GM04503 (cell line): ENCODE measurements around the gene MICAL2.

Experiments
- DNase-seq: peaks from one replicate; pipeline ENCODE4 v3.0.0-alpha.2; 2012; ENCODE audit warnings: low read depth

Gene MICAL2

DNA sequence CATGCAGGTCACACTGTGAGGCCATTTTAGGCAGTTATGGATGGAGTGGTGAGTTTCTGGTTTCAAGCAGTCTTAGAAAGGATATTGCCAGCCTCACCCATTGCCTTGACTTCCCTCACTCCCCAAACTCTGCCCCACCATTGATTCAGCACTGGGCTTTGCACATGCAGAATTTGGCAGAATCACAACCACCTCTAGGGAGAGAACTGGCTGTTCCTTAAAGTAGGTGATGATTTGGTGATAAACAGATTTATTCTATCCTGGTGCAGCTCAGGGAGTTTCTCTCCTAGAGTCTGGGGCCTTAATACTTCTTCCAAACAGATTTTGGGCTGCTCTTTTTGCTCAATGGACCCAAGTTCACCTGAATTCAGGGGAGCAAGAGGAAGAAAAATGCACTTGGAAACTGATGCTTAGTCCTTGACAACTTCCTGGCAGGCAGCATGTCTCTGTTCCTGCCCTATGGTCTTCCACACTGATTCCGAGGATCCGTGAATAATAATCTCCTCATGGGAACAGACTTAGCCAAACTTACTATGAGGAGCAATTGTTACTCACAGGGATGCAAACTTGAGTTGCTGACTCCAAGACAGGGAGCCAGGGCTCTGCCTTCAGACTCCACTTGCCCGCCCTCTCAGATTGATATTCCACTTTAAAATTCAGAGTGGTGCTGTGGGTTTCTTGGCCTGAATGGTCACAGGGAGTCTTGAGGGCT lies 137.3 kb downstream of the MICAL2 start:
- no peak for DNase-seq

DNA sequence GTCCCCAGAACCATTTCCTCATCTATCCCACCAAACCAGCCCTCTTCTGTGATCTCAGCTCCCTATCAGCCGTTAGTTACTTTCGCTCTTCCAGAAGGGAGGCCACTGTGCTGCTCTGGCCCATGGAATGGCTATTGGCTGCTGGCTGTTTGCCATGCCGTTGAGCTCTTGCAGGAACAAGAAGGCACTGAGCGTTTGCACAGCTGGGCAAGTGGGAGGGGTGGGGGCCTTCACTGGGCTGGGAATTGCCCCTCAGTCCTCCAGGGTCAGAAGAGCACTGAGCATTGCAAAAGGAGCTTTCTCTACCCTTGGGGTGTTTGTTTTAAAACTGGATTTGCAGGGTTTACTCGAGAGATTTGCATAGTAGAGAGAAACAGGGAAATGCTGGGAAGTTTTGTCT lies 137.9 kb downstream of the MICAL2 start:
- no peak for DNase-seq

DNA sequence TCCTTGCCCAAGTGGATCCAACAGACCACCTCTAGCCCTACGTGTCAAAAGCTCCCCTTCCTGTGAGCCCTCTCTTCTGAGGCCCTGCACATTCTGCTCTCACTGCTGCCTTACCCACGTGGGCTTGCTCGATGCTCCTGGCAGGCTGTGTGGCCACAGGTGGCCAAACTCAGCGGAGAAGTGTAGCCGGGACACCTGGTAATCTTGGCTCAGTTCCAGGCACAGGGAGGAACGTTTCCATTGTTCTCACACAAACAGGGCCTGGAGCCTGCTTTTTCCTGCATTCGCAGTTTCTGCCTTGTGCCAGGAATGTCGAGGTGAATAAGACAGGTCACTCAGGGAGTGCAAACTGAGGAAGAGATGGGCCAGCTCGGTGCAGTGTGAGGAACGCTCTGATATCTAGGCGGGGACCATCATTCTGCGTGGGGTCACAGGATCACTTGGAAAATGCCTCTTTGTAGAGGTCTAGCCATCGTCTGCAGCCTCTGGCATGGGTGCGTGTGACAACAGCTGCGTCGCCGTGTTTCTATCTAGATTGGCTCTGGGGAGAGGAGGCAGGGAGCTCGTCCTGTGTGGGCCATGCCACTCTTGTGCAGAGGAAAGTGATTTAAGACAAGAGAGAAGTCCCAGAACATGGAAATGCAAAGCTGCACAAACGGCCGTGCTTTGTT lies 139.3 kb downstream of the MICAL2 start:
- DNase-seq: no peak

DNA sequence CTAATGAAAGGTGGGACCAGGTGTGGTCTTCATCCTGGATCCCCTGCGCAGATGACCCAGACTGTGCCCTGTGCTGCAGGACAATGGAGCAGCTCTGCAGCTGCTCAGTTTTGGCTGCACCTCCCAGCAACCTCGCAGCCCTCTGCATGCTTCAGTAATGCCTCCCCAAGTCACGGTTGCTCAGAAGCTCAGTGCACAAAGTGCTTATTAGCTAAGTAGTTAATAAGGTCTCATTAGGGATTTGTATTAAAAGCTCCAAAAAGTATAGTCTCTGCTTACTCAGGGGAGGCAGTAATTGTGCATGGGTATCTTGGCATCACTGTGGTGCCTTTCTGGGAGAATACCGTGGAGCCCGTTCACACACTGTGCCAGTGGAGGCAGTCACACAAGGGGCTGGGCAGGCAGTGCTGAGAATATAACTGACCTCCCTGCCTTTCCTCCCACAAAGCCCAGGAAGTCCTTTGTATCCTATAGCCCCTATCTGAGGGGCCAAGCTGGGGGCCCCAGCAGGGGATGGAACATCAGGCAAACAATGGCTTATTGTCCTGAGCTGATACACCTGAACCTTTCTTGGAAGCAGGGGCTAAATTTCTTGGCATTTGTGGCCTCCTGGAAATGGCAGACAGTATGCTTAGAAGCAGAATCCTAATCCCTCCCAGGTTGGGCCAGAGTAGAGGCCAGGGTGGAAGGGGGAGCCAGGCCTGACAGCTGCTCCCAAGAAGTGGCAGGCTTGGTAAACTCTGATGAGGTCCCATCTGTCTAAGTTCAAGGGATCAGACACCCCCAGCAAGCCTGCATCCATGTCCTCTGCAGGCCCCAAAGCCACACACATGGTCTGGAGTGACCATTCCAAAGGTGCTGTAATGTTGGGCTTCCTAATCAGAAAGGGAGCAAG lies 141.5 kb downstream of the MICAL2 start:
- DNase-seq: no peak

DNA sequence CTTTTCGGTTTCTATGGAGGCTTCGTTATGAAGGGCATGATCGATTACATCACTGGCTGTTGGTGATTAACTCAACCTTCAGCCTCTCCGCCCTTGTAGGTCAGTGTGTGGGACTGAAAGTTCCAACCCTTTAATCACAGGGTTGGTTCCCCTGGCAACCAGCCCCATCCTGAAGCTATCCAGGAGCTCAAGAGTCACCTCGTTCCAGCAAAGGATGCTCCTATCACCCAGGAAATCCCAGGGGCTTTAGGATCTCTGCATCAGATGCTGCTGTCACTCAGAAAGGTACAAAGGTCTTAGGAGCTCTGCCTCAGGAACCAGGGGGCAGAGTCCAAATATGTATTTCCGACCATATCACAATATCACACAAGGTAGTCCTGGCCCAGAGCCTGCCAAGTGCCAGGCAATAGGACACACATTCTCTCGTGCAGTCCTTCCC lies 143.5 kb downstream of the MICAL2 start:
- no peak for DNase-seq

DNA sequence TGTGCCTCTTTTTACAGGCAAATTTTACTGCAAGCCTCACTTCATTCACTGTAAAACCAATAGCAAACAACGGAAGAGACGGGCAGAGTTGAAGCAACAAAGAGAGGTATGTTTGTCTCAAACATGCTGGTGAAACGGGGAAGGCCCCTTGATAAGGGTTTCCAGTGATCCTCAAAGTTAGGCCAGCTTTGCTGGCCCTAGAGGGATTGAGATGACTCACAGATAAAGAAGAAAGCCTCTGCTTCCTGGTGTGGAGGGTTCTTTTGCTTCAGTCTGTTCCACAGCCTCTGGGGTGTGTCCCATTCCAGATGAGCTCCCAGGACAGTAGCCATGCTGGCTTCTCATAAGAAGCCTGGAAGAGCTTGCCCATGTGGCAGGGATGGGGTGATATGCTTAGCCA lies 148.1 kb downstream of the MICAL2 start:
- DNase-seq: no peak

DNA sequence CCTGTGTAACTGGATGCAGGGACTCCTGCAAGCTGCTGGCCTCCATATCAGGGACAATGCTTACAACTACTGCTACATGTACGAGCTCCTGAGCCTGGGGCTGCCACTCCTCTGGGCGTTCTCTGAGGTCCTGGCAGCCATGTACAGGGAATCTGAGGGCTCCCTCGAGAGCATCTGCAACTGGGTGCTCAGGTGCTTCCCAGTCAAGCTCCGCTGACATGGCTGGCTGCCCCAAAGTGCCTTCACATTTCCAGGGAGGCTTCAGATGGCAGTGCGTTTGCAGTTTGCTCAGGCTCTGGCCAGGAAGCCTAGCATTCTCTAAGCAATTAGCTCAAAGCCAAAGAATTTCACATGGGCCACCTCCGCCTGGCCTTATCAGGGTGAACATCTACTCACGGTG lies 149.6 kb downstream of the MICAL2 start:
- DNase-seq: no peak

DNA sequence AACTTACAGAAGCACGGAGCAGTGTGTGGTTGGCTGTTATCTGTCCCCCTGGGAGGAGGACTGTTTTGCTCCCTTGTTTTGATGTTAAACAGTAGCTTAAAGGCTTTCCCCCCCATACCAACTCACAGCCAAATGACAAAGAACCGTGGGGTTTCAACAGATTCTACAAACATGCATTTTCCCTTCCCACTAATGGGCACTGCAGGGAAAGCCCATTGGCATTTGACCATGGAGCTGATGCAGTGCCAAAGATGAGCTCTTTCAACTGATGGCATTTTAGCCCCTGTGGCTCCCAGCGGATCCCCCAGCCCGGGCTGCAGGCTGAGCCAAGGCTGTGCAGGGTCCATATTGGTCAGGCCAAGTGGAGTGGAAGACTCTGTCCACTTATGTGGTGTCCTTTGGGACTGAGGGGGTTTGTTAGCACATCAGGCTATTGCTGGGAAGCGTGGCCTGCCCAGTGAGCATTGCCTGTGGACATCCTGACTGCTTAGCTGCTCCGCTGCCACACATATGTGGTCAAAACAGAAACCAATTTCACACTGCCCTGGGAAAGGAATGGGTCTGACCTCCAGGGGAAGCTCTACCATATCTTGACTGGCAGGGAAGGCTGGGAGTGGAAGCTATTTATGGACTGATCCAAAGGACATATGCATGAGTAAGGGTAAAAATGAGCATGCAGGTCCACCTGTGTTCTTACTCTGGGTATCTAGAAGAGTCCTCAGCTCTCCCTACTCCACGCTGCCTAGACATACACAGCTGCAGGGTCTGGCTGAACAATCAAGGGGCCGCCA lies 150.5 kb downstream of the MICAL2 start:
- DNase-seq: no peak

DNA sequence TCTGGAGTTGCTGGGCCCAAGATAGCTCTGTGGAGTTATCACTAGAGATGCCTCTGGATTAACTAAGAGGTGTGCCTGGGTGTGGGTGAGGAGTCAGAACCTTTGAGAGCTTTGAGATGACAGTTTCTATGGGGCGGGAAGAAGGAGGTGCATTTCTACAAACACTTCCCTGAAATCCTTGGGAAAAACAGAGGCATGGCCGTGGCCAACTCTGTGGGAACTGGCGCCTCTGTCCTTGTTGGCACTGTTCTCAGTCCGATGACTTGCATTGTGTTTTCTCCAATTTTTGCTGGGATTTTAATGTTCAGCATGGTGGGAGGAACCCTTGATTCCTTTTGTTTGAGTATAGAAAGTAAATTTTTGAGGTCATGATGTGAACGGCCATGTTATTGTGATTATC lies 151.2 kb downstream of the MICAL2 start:
- no peak for DNase-seq

DNA sequence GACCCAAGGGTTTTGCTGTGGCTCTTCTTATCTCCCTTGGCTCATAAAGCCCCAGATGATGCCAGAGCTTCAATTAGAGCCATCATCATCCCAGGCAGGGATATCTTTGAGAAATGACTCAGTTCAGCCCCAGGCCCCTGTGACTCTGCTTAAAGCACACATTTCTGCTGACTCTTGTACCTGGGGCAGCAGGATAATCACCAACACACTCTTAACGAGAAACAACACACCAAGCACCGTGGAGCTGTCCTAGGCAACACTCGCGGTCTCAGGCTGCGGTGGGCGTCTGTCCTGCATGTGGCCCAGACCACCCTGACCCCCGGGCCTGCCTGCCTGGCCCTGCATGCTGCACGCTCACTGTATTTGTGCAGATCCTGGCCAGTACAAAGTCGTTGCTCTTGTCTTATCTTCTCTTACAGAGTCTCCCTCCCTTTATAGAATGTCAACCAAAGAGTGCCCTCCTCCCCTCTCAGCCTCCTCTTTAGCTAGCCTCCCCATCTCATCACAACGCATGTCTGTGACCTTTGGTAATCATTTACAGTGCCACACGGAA lies 152.8 kb downstream of the MICAL2 start:
- no peak for DNase-seq

DNA sequence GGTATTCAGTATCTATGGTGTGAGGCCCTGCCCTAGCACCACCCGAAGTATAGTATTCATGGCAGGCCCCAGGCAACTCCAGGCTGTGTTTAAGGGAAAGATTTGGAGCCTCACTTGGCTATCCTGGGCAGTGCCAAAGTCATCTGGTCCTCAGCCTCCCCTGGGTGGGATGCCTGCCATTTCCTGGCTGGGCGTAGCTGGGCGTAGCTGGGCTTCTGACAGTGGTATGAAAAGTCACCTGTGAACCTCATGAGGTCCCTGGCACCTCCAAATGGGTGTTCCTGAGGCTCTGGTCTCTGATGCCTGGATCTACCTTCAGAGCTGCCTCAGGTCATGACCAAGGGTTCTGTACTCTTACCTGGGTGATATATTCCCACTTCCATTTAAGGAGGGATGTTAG lies 154.0 kb downstream of the MICAL2 start:
- DNase-seq: no peak

DNA sequence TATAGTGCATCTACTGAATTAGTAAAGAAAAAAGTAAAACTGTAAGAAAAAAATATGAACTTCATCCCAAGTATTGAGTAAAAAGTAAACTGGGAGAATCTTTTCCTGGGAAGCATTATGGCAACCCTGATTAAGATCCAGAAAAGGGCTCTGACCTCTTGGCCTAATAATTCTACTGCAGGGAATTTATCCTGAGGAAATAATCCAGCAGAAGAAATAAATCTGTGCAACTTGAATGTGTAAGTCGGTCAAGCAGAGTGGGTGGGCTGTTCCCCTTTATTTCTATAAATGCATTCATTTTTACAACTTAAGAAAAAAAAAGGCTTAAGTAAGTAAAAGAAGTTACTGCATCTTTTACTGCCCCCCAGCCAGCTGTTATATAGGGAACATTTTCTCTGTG lies 155.7 kb downstream of the MICAL2 start:
- DNase-seq: no peak

DNA sequence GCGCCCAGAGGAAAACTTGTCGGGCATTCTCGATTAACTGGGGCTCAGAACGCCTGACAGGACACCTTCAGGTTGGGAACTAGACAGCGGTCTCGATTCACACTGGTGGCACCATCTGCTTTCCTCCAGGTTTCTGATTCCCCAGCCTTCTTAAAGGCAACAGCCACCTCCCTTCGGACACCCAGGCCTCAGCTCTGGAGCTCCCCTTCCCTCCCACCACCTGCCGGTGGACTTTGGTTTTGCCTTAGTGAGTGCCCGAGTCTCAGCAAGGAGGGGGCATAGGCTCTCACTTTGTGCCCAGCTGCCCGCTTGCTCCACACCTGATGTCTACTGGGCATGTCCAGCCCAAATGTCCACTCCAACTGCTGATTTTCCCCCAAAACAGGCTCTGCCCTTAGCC lies 156.6 kb downstream of the MICAL2 start:
- DNase-seq: no peak

DNA sequence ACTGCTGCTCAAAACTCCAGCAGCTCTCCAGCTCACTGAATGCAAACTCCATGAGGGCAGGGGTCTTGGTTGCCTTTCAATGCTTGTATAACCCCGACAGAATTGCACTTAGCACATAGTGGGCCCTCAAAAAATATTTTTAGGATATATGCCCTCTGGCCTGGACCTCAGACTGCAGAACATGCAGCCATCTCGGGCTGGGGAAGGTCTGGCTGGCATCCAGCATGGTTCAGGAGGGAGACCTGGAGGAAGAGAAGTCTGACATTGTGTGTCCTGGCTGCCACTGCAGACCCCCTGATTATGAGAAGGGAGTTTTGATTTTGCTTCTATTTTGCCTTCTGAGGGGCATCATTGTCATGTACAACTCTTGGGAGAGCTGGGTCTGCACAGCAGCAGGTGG lies 157.5 kb downstream of the MICAL2 start:
- no peak for DNase-seq

DNA sequence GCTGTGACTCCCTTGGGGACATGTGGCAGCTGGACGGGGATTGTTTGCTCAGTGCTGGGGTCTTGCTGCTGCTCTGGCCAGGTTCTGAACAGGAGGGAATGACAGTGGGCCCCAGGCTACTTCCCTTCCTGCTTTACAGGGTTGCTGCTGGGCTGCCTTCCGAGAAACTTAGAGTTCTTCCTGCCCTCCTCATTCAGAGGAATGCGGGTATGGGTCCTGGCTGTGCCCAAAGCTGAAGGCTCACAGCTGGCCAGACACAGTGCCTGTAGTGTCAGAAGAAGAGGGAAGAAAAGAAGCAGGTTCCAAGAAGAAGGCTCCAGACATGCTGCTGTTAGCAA lies 158.7 kb downstream of the MICAL2 start:
- DNase-seq: peak; percentile 57

DNA sequence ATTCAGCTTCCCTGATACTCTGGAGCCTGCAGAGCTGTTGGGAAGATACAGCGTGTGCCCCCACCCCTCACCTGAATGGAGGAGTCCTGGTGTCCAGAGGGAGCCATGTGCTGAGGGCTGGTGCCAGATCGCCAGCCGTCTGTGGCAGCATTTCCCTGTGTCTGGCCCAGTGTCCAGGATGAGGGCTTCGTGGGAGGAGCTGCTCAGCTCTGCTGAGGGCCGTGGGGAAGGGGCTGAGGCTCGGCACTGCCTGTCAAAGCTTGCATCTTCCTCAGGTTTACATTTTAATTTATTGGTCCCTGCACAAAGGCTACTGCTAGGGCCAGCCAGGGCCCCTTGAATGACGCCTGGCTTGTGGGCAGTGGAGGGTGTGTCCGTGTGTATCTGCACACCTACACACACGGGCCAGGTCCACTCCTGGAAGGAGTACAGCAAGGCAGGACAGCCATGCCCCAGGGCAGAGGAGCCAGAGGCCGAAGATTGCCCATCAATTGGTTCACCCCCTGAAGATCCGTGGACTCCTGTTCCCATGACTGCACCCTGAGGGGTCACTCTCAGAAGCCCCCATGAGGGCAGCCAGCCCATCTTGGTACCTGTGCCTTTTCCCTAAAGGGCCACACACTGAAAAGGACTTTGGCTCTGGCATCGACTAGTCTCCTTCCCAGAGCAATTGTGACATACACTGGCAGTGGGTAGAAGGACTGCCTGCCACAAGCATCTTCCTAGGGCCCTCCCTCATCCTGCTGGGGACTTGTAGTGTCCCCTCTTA lies 159.2 kb downstream of the MICAL2 start:
- no peak for DNase-seq

DNA sequence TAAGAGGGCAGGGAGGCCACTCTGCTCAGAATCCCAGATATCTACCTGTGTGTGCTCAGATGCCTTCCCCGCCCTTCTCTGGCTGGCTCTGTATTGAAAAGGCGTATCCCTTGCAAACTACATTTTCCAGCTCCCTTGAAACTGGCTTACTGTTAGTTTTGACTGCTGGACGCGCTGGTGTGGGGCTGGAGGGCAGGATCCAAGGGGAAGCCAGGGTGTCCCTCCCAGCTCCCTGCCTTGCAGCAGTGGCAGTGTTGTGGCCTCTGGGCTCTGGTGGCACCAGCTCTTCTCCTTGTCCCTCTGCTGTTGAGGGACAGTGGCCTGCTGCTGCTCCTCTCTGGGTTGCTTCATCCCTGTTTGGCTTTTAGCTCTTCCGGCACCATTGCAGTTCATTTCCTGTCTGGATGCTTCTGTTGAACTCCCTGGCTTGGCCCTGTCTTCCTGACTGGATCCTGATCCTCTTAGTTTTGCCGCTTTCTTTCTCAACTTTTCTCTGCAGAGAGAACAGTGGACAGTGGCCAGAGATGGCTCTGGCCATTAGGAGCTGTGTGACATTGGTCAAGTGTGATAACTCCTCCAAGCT lies 159.9 kb downstream of the MICAL2 start:
- DNase-seq: no peak

DNA sequence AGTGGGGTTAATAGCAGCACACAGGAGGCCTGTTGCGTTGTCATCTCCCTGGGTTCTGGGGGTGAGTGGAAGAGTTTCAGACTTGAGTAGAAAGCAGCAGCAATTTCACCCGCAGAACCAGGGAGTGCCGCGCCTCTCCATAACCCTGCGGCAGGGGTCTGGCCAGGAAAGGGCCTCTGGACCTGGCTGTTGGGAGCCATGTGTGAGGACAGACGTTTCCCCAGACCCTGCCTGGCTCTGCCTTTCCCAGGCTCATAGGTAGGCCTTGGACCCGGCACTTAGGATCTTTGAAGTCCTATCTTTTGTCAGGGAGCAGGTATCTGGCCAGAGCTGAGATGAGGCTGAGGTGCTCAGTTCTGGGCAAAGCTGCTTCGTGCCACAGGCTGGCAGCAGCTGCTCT lies 160.4 kb downstream of the MICAL2 start:
- DNase-seq: no peak

DNA sequence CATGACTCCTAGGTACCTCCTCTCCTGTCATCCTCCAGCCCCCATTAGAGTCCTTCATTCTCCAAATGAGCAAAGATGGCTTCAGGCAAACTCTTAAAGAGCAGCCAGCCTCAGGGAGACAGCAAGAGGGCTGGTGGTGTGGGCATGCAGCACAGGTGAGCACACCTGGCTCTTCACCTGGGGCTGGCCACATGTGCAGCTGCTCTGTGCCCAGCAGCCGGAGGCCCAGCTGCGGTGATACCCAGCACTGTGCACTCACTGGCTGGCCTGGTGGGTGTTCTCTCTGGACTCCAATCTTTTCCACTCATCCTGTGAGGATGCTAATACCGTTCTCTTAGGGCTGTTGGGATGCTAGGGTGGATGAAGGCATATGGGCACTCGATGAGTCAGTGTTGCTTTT lies 160.9 kb downstream of the MICAL2 start:
- DNase-seq: no peak

DNA sequence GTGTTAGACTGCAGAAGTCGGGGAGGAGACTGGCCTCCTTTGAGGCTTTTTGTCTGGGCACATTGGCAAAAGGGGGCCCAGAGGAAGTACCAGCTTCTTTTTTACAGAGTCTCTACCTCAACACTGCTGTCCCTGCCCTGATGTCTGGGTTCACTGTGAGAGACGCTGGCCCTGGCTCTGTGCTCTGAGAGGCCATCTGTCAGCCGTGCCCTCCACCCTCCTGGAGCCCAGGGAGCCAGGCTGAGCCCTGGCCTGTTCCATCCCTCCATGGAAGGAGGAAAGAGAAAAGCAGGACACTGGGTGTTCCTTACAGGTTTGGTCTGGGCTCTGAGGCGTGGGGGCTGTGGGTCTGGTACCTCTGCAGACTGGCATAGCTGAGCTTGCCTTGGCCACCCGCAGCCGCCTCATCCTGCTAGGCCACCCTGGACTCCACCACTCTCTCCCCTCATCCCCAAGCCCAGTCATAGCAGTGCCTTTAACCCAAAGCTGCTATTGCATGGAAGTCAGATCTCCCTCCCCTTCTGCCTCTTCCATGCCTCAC lies 161.5 kb downstream of the MICAL2 start:
- DNase-seq: no peak
